Hypothalamus (tissue), 51 donors: ENCODE data around the gene SRF.

Experiments
- DNase-seq, 51 donors: peaks; one replicate each; lab custom pipeline; 2025; lab: John Stamatoyannopoulos, UW

SRF gene

GRCh38 chr6:43180985-43181384 is 9.9 kb downstream of the SRF start:
- DNase-seq = peak in 1 of 51 donors; percentile 10

GRCh38 chr6:43181621-43181941 is 10.5 kb downstream of the SRF start:
- no peak for DNase-seq

- DNase-seq = peak; percentile 37 to 89 (median 78)
Observed at GRCh38 chr6:43181942-43182860, 11.1 kb downstream of the SRF start, which contains the start of gene CUL9. Gene CUL9, plus strand, starts transcription at chr6:43182196. Its CDS starts 2,115 bp downstream, at chr6:43184311.

GRCh38 chr6:43183441-43183840 is 12.4 kb downstream of the SRF start:
- DNase-seq = no peak

- peak in 1 of 51 donors; percentile 9 for DNase-seq
Observed at GRCh38 chr6:43184268-43184985, 13.4 kb downstream of the SRF start.

- no peak for DNase-seq
Observed at GRCh38 chr6:43185391-43185985, 14.4 kb downstream of the SRF start.

- DNase-seq = no peak
Observed at GRCh38 chr6:43186019-43186418, 14.9 kb downstream of the SRF start.

- DNase-seq = no peak
Observed at GRCh38 chr6:43186706-43187105, 15.6 kb downstream of the SRF start.

- no peak for DNase-seq
Observed at GRCh38 chr6:43187821-43188220, 16.8 kb downstream of the SRF start.

- no peak for DNase-seq
Observed at GRCh38 chr6:43188426-43188825, 17.4 kb downstream of the SRF start.

- no peak for DNase-seq
Observed at GRCh38 chr6:43189776-43190304, 18.8 kb downstream of the SRF start.

GRCh38 chr6:43192911-43193310 is 21.8 kb downstream of the SRF start:
- no peak for DNase-seq

- no peak for DNase-seq
Observed at GRCh38 chr6:43193929-43194328, 22.9 kb downstream of the SRF start.

- DNase-seq = no peak
Observed at GRCh38 chr6:43196337-43196736, 25.3 kb downstream of the SRF start.

- DNase-seq = no peak
Observed at GRCh38 chr6:43199912-43200311, 28.8 kb downstream of the SRF start.

GRCh38 chr6:43200541-43200940 is 29.5 kb downstream of the SRF start:
- DNase-seq = no peak

- DNase-seq = no peak
Observed at GRCh38 chr6:43202451-43202850, 31.4 kb downstream of the SRF start.

GRCh38 chr6:43203029-43203717 is 32.1 kb downstream of the SRF start:
- no peak for DNase-seq

- DNase-seq = no peak
Observed at GRCh38 chr6:43203718-43204095, 32.6 kb downstream of the SRF start.

- no peak for DNase-seq
Observed at GRCh38 chr6:43204271-43205105, 33.4 kb downstream of the SRF start.
